GM19240 (cell line): Measurements from ENCODE around the gene SPTB.

Experiments
- DNase-seq: peaks from one replicate; pipeline ENCODE4 v3.0.0; 2011; ENCODE audit warnings: low spot score; ENCODE audit not compliant: insufficient read length

The SPTB gene

DNA sequence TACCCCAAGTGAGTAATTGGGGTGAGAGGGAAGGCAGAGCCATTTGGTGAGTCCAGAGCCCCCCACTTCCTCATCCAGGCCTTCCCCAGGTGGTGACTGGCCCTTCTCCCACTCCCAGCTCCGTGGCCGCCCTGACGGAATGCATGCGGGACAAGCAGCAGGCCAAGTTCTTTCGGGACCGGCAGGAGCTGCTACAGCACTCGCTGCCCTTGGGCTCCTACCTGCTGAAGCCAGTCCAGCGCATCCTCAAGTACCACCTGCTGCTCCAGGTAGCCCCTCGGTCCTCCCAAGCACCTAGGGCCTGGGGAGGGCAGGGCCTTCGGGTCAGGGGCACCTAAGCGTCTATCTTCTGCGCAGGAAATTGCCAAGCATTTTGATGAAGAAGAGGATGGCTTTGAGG lies 149.0 kb downstream of the SPTB start:
- no peak for DNase-seq

DNA sequence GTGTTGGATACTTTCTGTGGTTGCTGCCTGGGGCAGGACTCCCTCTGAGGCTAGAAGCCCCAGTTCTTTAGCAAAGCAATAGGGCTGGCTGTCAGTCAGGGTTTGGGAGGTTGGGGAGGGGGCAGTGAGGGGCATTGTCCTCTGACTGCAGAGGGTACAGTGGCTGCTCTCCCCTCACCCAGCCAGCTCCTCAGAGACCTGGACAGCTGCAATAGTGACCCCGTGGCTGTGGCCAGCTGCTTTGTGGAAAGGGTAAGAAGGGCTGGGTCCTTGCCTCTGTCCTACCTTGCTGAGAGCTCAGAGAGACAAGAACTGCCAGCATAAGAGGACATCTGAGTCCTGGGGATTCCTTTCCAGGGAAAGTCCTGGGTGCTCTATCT lies 149.7 kb downstream of the SPTB start:
- DNase-seq = no peak

DNA sequence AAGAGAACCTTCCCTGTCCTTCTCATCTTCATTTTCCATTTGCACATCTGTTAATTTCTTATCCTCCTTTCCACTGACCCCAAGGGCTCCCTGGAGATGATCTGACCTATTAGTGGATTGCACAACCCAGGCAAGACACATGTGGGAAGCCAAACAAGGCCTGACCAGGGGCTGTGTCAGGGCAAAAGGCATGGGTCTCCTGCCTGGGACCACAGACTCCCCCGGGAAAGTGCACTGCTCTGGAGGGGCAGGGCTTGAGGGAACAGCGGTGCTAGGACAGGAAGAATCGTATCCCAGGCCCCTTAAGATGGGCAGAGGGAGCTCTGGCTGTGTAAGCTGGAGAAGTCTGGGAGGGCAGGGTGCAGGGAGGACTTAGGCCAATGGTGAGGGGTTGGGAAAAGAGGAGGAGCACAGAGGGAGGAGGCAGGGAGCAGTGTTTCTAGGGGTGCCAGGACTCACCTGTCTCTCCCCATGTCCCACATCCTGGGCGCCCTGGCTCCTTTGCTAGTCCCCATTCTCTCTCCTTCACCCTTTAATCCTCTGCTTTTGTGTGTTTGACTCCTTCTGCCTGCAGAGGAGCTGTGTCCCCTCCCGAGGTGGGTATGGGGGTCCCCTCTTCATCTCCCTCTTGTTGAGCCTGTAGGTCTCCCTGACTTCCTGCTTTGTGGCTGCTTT lies 150.2 kb downstream of the SPTB start:
- DNase-seq = no peak

DNA sequence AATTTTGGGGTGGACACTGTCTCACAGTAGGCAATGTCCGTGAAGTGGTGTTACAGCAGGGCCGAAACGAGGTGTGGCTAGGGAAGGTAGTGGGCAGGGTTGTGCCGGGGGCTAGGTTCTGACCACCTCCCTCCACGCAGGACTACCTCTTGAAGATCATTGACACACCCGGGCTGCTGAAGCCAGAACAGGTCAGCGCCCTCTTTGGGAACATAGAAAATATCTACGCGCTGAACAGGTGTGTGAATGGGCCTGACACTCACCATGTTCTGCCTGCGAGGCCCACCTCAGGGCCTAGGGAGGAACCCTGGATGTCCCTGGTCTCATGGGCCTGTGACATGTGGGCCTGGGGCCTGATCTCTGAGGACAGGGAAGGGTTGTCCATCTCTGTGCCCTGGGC lies 150.9 kb downstream of the SPTB start:
- no peak for DNase-seq

DNA sequence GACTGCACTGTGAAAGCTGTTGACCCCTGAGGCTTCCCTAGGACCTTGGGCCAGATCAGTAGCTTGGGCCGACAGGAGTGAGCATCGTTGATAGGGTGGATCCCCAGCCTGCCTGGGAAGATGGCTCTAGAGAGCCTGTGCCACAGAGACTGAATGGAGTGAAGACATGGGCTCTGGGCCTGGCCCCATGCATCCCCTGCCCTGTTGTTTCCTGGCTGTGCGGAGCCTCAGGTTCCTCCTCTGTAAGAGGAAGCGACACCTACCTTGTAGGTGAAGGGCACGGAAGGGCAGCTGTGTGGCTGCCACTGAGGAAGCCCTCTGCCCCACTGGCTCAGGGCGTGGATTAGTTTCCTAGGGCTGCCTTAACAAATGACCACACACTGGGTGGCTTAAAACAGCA lies 151.6 kb downstream of the SPTB start:
- no peak for DNase-seq

DNA sequence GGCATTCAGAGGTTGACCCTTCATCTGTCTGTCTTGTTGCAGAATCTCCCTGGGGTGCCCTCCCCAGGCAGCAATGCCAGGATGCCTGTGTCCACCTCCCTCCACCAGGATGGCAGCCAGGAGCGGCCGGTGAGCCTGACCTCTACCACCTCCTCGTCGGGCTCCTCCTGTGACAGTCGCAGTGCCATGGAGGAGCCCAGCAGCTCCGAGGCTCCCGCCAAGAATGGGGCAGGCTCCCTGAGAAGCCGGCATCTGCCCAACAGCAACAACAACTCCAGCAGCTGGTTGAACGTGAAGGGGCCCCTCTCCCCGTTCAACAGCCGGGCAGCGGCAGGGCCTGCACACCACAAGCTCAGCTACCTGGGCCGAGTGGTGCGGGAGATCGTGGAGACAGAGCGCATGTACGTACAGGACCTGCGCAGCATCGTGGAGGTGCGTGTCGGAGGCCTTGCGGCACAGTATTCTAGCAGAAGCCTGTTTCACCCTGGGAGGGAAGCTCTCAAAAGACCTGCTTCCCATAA lies 152.1 kb downstream of the SPTB start:
- no peak for DNase-seq

DNA sequence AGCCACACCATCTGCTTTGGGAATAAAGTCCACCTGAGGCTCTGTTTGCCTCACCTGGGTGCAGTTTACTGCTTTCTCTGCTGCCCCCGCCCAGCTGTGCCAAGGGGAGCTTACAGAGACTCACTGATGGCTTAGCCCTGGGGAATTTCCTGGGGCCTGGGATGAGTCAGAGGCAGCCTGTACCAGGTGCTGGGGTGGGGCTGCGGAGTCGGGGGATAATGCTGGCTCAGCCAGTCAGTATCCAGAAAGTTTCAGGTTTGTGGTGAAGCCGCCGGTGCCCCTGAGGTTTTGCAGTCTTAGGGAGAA lies 153.2 kb downstream of the SPTB start:
- no peak for DNase-seq

DNA sequence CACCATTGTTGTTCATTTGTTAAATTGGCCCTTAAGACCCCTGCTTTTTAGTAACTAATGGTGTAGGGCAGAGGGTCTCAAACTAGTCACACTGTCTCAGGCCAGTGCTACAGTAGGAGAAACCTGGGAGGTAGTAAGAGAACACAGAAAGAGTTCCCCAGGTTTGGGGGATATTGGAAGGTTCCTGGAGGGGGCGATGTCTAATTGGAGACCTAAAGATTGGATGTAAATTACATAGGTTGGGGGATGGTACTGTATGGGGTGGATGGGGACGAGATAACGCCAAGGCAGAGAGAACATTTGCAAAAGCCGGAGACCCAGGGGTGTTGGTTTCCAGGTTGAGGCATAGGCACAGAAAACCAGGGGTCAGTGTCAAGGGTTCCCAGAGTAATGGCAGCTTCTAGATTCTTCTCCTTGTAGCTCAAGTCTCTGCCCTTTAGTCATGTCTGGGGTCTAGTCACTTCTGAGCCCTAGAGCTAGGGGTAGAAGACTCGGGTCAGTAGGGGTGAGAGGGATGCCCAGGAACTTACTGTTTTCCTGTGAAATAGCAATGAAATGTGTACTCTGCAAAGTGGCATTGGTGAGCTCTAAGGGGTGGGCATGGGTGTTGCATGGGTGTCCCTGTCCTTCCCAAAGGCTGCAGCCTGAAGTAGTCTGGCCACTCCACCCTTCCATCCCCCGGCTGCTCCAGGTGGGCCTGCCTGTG lies 153.7 kb downstream of the SPTB start:
- no peak for DNase-seq

DNA sequence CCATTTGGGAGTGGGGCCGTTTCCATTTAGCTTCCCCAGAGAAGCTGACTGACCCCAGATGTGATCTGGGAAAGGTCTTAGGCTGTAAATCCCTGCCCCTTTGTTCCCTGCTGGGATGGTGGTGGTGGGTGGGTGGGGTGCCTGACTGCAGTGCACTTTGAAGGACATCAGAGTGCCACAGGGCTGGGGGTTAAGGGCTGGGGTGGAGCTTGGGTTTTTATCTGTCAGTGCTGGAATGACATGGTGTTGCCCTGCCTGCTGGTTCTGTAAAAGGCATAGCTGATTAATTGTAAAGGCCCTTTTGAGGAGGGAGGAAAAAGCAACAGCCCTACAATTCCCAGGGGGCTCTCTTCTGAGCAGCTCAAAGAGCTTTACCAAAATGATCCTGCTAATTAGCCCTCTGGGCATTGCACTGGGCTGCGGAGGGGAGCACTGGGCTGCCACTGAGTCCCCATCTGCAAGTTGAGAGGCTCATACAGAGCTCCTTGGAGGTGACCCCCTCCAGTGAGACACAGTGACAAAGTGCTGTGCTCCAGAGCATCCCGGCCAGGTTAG lies 154.4 kb downstream of the SPTB start:
- no peak for DNase-seq

DNA sequence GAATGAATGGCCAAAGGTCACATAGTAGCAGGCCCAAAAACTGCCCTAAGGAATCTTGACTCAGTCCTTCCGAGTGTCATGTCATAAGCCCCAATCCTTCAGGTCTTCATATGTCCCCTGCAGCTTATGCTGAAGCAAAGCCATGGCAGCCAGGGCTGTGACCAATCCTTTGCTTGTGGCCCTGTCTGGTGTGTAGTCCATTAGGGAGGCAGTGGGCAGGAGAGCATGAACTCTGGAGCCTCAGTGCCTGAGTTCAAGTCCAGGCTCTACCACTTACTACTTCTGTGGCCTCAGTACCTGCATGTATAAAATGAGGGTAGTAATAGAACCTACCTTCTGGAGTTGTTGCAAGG lies 155.2 kb downstream of the SPTB start:
- DNase-seq = no peak

DNA sequence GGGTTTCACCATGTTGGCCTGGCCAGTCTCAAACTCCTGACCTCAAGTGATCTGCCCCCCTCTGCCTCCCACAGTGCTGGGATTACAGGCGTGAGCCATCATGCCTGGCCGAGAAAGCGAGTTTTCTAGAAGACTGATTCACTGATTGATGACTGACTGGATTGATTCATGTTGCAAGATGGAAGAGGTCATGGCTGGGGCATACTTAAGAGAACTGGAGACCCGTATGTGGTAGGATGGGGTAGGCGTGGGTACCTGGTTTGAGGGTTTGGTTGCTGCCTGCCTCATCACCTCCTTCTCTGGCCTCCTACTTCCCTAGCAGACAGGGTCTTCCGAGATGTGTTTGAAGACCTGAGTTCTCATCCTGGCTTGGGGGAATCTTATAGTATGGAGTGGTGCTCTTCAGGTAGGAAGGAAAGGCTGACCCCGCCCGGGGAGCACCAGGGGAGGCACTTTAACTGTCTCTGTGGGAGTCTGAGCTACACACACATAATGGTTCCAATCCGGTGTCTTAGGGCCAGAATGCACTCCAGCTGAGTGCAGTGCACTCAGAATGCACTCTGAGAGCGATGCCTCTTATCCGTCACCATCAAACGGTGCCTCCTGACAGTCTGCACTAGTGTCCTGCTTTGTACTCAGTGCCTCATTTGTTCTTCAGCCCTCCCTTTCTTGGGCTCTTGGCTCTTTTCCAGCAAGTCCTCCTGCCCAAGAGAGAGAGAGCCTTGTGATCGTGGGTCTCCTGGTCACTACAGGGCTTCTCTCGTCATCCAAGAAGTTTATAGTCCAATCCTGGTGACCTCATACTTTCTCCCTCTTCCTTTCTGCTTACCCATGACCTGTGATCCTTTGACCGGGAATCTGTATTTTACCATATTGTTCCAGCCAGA lies 155.8 kb downstream of the SPTB start:
- DNase-seq = no peak

DNA sequence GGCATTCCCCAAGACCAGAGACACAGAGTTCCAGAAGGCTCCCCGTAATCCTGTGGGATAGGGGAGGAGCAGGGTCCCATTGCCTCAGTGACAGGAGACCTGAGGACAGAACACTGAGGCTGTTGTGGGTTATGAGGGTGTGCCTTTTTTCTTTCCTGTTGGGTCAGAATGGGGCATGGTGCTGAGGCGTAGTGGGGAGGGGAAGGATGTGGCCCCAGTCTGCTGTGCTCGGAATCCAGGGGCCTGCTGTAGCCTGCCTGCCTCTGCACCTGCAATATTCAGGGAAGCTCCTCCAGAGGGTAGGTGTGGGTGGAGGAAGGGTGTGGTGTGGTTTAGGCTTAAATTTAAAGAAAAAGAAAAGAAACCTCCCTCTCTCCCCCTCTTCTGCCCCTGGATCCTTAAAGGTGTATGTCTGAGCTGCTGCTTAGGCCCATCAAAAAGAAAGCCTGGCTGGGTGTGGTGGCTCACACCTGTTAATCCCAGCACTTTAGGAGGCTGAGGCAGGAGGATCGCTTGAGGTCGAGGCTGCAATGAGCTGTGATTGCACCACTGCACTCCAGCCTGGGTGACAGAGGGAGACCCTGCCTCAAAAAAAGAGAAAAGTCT lies 156.8 kb downstream of the SPTB start:
- no peak for DNase-seq

DNA sequence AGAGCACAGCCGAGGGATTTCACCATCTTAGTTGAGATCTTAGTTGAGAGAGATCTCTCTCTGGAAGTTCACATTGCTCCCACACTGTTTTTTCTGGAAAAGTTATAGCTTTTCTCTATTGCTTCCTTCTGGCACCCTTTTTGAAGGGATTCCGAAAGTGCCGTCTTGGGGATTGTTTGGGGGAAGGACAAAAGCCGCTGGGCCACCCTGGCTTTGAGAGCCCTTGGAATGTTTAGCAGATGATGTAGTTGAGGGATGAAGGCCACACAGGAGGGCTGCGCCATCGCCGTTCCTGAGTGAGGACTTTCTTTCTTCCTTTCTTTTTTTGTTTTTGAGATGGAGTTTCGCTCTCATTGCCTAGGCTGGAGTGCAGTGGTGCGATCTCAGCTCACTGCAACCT lies 157.8 kb downstream of the SPTB start:
- no peak for DNase-seq

DNA sequence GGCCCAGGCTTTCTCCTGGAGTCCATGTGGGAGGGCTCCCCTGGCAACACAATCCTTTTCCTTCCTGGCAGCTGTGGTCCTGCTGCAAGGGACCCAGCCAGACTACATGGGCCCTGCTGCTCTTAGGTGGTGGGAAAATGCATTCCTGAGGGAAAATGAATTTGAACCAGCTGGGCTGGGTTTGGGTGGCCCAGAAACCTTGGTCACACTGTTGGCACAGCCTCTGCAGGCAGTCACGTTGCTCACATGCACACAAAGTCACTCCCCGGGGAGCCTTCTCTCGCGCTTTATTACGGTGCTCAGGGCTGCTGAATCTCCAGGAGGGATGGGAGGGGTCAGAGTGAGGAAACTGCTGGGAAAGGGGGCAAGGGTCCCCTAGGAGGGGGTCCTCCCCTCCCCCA lies 158.3 kb downstream of the SPTB start:
- DNase-seq = no peak

DNA sequence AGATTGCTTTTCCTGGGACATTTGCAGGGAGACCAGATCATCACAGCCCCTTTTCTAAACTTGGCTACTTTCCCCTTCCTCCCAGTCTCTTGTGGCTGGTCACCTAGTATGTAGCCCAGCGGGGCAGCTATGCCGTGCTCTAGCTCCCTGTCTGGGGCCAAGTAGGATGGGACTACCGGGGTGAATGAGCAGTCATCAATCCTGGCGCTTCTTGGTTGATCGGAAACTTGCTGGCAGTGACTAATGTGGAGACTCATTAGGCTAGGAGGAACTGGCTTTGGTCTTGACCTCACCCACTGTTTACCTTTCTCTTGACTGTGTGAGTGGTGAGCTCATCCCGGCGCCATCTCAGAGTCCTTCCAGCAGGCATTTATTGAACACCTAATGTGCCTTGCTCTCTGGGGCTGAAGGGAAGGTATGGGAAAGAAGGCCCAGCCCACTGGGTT lies 159.6 kb downstream of the SPTB start:
- DNase-seq = no peak

DNA sequence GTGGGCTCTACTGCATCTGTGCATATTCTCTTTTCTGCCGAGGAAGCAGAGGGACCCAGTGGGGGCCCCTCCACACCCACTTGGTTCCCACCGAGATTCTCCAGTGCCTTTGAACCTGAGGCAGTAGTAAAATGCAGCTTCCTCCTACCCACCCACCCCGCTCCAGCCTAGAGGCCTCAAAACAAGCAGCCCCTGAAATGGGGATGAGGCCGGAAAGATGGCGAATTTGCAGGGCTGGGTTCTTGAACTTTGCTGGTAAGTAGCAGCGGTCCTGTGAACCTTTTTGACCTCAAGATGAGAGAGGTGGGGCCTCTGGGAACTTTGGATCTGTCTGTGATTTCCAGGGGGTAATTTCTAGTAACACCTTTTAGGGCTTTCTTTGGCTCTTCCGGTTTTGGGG lies 160.1 kb downstream of the SPTB start:
- DNase-seq = no peak

DNA sequence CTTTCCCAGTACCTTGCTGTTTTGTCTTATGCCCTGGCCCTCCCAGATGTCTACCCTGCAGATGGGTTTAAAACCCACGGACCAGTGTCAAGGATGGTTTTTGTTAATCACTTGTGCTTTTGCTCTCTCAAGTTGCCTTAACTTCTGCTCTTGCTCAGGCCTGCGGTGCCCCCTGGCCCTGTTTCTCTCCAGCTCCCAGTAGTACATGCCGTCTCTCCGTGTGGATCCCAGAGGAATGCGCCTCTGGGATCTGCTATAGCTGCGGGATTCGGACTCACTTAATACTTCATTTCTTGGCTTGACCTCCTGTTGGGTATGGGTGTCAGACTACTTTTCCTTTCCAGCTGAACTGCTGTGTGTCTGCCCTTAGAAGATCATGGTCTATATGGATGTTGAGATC lies 160.9 kb downstream of the SPTB start:
- no peak for DNase-seq

DNA sequence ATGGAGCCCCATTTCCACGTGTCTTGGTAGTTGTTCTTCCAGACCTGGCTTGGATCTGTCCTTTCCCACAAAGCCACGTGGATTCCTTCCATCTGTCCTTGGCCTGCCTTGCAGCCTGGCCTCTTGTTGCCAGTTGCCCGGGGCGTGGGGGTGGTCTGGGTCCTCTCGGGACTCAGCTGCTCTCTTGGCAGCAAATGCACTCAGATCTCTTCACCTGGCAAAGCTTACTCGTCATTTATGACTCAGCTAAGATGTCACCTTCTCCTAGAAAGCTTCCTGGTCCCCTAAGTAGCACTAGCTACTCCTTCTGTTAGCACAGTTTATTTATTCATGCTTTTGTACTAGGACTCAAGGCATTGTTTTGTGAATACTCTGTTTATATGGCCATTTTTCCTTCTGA lies 161.8 kb downstream of the SPTB start:
- DNase-seq = no peak

DNA sequence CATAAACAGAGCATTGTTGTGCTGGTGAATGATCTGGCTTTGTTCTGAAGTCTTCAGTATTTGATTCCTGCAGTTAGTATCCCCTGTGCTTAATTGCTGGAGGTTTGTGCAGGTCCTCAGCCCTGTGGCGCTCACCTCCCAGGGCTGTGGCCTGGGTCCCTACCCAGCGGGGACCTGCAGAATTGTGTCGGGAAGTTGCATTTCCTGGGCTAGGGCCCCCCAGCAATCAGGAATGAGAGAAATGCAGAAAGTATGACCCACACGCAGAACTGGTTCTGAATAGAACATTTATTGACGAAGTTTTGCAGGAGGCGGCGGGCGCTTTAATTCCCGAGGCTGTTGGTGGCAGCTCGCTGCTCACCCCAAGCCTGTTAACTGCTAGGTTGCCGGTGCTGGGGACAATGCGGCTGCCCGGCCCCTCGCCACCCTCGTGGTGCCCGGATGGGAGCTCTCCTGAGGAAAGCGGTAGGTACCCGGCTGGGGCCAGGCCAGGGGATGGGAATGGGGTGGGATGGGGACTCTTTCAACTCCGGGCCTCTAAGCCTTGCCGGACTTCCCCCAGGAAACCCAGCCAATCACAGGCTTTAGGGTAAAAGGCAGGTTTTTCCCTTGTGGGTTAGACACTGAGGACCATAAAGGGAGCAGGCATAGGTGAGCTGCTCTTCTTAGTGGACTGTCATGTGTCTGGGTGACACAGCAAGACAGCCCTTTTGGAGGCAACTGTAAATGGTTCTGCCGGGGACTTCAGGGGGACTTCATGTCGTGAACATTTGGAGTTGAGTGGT lies 163.9 kb downstream of the SPTB start:
- DNase-seq = no peak

DNA sequence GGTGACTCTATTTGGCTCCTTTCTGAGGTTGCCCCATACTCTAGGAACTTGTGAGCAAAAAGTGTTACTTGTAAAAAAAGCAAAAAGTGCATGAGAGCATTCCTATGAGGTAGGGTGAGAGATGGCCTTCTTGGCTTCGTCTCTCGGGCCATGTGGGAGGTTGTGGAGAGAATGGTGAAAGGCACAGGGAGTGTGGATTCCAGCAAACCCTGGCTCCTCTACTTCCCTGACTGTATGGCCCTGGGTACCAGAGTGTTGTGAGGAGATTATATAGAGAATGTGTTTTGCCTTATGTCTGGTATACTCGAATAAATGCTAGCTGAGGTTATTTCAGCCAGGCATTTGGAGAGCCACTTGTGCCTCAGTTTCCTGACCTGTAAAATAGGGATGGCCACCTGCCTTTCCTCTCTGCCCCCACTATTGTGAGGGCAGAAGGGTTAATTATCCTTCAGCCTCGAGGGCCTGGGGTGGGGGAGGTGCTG lies 164.5 kb downstream of the SPTB start:
- DNase-seq = no peak
